Measurements from ENCODE around the gene OR6S1.
"Not testable (repeated sequence)": the region's sequence is repeated elsewhere in the genome, so short reads cannot be mapped to it uniquely, and the experiment has no call there.

Gene OR6S1

GRCh38 chr14:20671597-20672283, 30.2 kb upstream of the OR6S1 start:
- DNase-seq (ENCODE audit: low read depth in 2 of 2, low spot score in 1 of 2): no peak

DNA sequence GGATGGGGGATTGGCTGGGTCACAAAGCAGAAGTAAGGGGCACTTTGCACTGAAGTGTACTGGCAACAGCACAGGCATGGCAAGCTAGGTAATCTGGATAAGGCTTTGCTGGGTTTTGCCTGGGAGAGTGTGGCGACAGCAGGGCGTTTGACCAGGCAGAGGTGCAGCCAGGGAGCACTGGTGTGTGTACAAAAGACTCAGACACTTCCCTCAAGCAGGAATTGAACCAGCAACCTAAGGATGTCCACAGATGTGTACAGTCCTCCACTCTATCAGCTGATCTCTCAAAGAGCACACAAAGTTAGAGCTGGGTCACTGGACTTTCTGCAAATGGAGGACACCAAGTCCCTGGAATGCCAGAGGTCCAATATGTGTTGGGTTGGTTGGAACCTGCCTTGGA, 27.5 kb upstream of the OR6S1 start:
- no peak for DNase-seq (ENCODE audit: low read depth in 2 of 2, low spot score in 1 of 2)

DNA sequence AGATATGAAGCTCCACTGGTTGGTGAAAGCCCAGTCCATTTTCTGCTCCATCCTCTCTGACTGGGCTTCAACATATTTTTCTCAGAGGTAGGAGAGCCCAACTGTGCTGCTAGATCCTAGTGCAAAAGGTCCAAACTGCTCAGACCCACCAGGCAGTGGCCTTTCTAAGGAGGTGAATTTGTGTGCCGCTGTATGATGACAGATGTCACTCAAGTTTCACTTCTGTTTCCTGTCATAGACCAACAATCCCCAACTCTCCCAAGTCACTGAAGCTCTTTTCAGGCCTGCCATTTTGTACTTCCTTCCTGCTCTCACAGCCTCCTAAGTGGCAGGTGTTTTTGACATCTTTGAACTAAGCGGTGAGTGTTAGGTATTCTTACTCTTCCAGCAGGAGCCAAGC, 26.5 kb upstream of the OR6S1 start:
- DNase-seq (ENCODE audit: low read depth in 2 of 2, low spot score in 1 of 2): no peak

GRCh38 chr14:20666400-20666961, 25.0 kb upstream of the OR6S1 start:
- not testable (repeated sequence) for DNase-seq (ENCODE audit: low read depth in 2 of 2, low spot score in 1 of 2)

DNA sequence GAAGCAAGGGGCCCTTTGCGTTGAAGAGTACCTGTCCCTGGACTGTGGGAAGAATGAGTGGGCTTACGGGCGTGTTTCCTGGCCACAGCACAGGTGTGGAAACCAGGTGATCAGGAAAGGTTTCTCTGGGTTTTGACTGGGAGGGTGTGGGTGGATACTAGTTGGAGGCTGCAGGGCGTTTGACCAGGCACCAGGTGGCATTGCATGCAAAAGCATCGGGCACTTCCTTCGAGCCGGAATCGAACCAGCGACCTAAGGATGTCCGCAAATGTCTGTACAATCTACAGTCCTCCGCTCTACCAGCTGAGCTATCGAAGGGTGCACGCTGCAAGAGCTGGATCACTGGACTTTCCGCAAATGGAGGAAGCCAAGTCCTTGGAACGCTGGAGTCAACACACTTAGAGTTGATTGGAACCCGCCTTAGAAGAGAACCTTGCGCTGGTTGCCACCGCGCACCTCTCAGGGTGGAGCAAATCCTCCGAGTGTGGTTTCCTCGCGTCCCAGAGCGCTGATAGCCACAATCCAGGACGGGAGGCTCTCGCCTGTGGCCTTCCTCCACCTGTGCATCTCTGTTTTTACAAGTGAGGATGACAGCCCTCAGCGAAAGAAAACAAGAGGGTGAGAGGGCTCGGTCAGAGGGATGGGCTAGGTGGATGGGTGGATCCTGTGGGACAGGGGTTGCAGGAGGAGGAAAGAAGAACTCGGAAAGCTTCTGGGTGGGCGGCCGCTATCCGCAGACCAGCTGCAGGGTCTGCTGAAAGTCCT, 21.7 kb upstream of the OR6S1 start:
- peak in 1 of 2 donors; percentile 47 for DNase-seq (ENCODE audit: low read depth in 2 of 2, low spot score in 1 of 2)

- DNase-seq (ENCODE audit: low read depth in 2 of 2, low spot score in 1 of 2): no peak
Measured at GRCh38 chr14:20661197-20661596, 19.7 kb upstream of the OR6S1 start.

GRCh38 chr14:20659813-20660395, 18.4 kb upstream of the OR6S1 start:
- no peak for DNase-seq (ENCODE audit: low read depth in 2 of 2, low spot score in 1 of 2)

- no peak for DNase-seq (ENCODE audit: low read depth in 2 of 2, low spot score in 1 of 2)
Measured at GRCh38 chr14:20659336-20659735, 17.8 kb upstream of the OR6S1 start.

DNA sequence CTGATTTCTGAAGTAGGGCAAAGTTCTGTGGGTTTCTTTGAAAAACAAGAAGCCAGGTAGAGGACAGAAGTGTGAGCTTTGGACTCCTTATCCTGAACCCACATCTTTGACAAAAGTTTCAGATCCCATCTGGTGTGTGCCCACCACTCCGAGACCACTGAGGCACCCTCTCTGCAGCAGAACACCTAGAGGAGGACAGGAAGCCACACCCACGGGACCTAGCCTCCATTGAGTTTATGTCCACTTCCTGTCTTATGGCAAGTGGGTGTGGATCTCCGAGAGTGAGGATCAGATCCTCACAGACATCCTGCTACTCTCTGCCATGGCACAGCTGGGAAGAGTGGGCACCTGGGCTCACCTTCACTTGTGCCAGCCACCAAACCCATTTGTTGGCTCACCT, 16.8 kb upstream of the OR6S1 start:
- no peak for DNase-seq (ENCODE audit: low read depth in 2 of 2, low spot score in 1 of 2)

- DNase-seq (ENCODE audit: low read depth in 2 of 2, low spot score in 1 of 2): no peak
Measured at GRCh38 chr14:20657216-20658211, 16.0 kb upstream of the OR6S1 start.

DNA sequence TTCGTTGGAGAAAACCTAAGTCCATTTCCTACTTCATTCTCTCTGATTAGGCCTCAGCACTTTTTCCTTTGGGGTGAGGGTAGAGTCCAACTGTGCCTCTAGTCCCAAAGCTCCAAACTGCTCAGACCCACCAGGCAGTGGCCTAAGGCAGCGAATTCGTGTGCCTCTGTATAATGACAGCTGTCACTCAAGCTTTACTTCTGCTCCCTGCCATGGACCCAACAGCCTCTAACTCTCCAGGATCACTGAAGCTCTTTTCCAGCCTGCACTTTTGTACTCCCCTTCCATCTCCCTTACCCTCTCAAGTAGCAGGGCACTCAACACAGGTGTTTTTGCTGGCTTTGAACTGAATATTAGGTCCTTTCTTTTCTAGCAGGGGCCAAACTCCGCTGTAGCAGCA, 14.8 kb upstream of the OR6S1 start:
- no peak for DNase-seq (ENCODE audit: low read depth in 2 of 2, low spot score in 1 of 2)

DNA sequence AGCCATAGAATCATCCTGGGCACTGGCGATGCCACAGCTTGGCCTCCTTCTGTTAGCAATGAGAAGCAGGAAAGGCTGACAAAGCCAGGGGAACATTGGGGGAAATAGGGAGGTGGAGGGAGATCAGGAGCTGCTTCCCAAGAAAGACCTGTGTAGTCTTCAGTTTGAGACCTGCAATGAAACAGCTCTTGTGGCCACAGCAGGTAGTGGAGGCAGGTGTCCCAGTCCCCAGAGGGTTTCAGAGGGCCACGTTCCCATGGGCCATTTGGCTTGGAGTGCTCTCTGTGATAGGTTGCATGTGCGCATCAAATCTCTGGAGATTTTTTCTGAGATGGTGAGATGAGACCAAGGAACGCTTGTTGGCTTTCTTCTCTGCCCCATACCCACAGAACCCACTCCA, 14.4 kb upstream of the OR6S1 start:
- no peak for DNase-seq (ENCODE audit: low read depth in 2 of 2, low spot score in 1 of 2)

DNA sequence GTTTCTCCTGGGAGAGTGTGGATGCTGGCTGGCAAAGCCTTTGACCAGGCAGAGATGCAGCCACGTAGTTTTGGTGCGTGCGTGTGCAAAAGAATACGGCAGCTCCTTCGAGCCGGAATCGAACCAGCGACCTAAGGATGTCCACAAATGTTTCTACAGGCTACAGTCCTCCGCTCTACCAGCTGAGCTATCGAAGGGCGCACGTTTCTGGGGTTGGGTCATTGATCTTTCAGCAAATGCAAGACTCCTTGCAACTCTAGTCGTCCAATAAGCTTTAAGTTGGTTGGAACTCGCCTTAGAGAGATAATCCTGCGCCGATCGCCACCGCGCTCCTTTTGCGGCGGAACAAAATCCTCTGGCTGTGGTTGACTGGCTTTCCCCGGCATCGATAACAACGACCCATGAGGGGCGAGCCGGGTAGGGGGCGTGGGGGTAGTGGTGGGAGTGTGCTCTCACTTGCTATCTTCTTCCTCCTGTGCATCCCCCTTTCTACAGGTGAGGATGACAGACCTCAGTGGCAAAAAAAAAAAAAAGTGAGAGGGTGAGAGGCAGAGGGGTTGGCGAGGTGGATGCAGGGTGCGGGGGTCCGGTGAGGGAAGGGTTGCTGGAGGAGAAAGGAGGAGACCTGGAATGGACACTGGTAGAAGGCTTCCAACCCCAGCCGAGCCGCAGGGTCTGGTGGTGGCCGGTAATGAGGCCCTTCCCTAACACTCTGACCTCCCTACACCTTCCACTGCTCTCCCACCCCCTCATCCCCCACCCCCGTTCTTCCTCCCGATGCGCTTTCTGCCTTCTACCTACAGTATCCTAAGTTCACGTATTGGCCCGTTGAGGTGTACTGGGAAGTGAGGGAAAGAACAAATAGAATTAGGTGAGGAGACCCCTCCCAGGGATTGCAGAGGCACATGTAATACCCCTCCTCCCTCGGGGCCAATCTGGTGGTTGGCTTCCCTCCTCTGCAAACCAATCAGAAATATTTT, 11.8 kb upstream of the OR6S1 start:
- DNase-seq (ENCODE audit: low read depth in 2 of 2, low spot score in 1 of 2): no peak

DNA sequence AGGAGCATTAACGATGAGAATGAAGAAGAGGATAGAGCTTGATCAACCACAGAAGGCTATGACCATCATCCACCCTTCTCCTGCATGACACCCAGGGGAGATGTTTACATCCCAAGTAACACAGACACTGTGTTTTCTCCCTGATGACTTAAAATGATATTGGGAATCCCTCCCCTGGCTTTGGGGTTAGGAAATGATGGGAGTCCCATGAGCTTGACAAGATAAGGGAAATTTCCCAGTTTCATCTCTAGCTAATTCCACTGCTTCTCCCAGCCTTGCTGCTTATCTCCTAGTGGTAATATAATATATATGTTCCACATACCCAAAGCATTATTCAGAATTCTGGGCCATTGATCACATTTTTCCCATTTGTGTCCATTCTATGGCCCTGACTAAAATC, 4.0 kb upstream of the OR6S1 start:
- DNase-seq (ENCODE audit: low read depth in 2 of 2, low spot score in 1 of 2): no peak

DNA sequence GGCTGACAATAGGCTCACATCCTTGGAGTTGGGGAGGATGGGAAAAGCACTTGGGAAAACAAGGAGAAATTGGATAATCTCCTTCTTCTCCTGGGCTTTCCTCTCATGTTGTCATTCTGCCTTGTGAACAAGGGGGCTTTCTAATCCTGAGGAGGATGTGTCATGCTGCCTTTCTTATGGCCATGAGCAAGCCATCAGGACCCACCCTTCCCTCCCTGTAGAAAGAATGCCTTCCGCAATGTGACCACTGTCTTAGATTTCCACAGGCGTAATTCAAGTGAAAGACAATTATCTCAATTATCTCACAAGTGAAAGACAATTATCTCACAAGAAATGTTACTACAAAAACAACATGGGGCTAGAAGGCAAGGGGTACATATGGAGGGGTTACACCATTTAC, 3.0 kb upstream of the OR6S1 start:
- DNase-seq (ENCODE audit: low read depth in 2 of 2, low spot score in 1 of 2): no peak

GRCh38 chr14:20642755-20643154, 1.3 kb upstream of the OR6S1 start:
- not testable (repeated sequence) for DNase-seq (ENCODE audit: low read depth in 2 of 2, low spot score in 1 of 2)

- DNase-seq (ENCODE audit: low read depth in 2 of 2, low spot score in 1 of 2): no peak
Measured at GRCh38 chr14:20642182-20642581, 691 bp upstream of the OR6S1 start.

DNA sequence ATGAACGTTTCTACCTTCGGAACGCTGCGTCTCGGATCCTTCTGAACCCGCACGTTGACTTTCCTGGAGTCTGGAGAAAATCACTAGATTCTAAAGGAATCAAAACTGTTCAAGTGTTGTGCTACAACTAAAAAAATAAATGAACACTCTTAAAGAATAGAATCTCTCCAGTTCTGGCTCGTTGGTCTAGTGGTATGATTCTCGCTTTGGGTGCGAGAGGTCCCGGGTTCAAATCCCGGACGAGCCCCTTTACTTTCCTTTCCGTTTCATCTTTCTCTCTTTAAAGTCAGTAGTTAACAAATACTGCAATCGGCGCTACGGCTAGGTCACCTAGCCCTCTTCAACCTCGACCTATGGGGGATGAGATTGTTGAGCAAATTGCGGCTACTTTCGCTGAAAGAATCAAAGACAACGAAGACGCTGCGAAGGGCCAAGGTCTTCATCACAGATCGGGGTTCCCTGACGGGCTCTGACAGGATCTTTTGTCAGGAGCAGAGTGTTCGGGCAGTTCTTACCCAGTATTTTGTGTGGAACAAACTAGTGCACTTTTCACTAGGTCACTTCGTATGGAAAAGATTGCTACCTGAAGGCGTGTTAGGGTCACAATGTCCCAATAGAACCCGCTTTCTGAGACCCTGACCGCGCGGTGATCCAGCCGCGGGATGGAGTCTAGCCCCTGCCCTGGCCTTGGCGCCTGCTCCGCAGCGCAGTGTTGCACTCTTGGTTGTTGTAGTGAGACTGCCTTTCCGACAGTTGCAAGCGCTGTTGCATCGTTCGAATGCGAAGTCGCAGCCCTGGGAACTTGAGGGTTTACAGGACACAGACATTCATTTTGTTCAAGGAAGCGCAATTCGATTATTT, 8.4 kb downstream of the OR6S1 start:
- DNase-seq (ENCODE audit: low read depth in 2 of 2, low spot score in 1 of 2): no peak

DNA sequence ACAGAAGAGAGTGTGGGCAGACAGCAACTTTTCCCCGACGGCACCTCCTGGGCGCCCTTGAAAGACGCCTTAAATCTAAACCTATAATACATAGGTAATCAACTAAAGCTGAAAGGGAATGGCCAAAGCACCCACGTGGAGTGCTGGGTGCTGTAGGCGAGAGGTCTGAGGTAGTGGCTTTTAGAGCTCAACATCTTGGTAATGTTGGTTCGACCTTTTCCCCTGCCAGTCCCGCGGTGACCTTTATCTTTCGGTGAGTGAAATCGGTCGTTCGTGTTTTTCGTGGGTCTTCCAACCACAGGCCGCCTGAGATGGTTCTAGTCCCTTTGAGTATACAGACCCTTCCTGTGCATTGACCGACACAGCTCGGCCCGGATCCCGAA, 9.1 kb downstream of the OR6S1 start:
- no peak for DNase-seq (ENCODE audit: low read depth in 2 of 2, low spot score in 1 of 2)

Data from stimulated activated CD8-positive, alpha-beta memory T cell treated with anti-CD3 and anti-CD28 coated beads, Interleukin-4, amount 100 ng/mL, for 1 hour (primary cell).